Smooth muscle cell (in vitro differentiated cells): ENCODE data around the gene LRRC7. TPM values are rescaled to one million over a fixed set of nuclear protein-coding genes. Genes with fewer than 3 reads are reported as not detected.
"Not testable (repeated sequence)": the region's sequence is repeated elsewhere in the genome, so short reads cannot be mapped to it uniquely, and the experiment has no call there.

ENCODE experiments used
- DNase-seq: peaks from one replicate; lab custom pipeline; 2025; ENCODE audit not compliant: unreplicated experiment; lab: John Stamatoyannopoulos, UW
- H2AFZ ChIP-seq: fragments of 200-600 bp; sonication (generic); 2 replicates; pipeline ENCODE4 v1.6.0; 2016; ENCODE audit warnings: antibody characterized with exemption, low read depth, mild to moderate bottlenecking
- H3F3A ChIP-seq: fragments of 200-600 bp; sonication (generic); 2 replicates; pipeline ENCODE4 v1.6.0; 2017; ENCODE audit warnings: antibody characterized with exemption, low read depth
- H3K27ac ChIP-seq: fragments of 200-600 bp; sonication (generic); 2 replicates; pipeline ENCODE4 v1.5.1; 2016; ENCODE audit warnings: low read depth, mild to moderate bottlenecking
- H3K27me3 ChIP-seq: fragments of 200-600 bp; sonication (generic); 2 replicates; pipeline ENCODE4 v1.6.1; 2016; ENCODE audit warnings: low read depth, mild to moderate bottlenecking
- H3K36me3 ChIP-seq: fragments of 200-600 bp; sonication (generic); 2 replicates; pipeline ENCODE4 v1.5.1; 2016; ENCODE audit warnings: low read depth
- H3K4me1 ChIP-seq: fragments of 200-600 bp; sonication (generic); 2 replicates; pipeline ENCODE4 v1.5.1; 2016; ENCODE audit warnings: low read depth
- H3K4me2 ChIP-seq: fragments of 200-600 bp; sonication (generic); 2 replicates; pipeline ENCODE4 v1.6.0; 2016; ENCODE audit warnings: mild to moderate bottlenecking
- H3K4me3 ChIP-seq: fragments of 200-600 bp; sonication (generic); 2 replicates; pipeline ENCODE4 v1.5.1; 2016; ENCODE audit warnings: mild to moderate bottlenecking
- H3K79me2 ChIP-seq: fragments of 200-600 bp; sonication (generic); 2 replicates; pipeline ENCODE4 v1.6.0; 2016; ENCODE audit warnings: low read depth, mild to moderate bottlenecking
- H3K9ac ChIP-seq: fragments of 200-600 bp; sonication (generic); 2 replicates; pipeline ENCODE4 v1.6.0; 2016; ENCODE audit warnings: low read depth
- H3K9me3 ChIP-seq: fragments of 200-600 bp; sonication (generic); replicated peaks from 2 replicates; pipeline ENCODE4 v1.5.1; 2016; ENCODE audit warnings: low read depth
- H4K20me1 ChIP-seq: fragments of 200-600 bp; sonication (generic); 2 replicates; pipeline ENCODE4 v1.6.0; 2016; ENCODE audit warnings: low read depth
- WGBS: methylation state at CpG from one replicate; pipeline ENCODE4 v1.1.7; 2016; ENCODE audit warnings: low lambda C conversion rate; 5-methylcytosine and 5-hydroxymethylcytosine counted together
- polyA plus RNA-seq: library from polyadenylated mRNA; unstranded; fragments of >200 nt; fragmentation: Nextera tagmentation; extraction: Ambion mirVana; gene quantifications from 2 replicates; pipeline ENCODE4 v1.2.1, GENCODE V29; 2016
- total RNA-seq: library from RNA; depleted of rRNA; stranded (reverse); fragments of >200 nt; gene quantifications from 2 replicates; pipeline ENCODE4 v1.2.3, GENCODE V29; 2014
- TF ChIP-seq, protein P1 (sequence below): fragments of 200-600 bp; sonication (generic); IDR thresholded peaks from 2 replicates; pipeline ENCODE4 v1.5.1; 2017; ENCODE audit warnings: borderline replicate concordance, mild to moderate bottlenecking, antibody characterized with exemption; ENCODE audit not compliant: insufficient read depth, poor library complexity, severe bottlenecking

The LRRC7 gene
- total and polyA plus RNA-seq, 2 experiments from 2014 or later: 0.04 to 0.06 TPM

DNA sequence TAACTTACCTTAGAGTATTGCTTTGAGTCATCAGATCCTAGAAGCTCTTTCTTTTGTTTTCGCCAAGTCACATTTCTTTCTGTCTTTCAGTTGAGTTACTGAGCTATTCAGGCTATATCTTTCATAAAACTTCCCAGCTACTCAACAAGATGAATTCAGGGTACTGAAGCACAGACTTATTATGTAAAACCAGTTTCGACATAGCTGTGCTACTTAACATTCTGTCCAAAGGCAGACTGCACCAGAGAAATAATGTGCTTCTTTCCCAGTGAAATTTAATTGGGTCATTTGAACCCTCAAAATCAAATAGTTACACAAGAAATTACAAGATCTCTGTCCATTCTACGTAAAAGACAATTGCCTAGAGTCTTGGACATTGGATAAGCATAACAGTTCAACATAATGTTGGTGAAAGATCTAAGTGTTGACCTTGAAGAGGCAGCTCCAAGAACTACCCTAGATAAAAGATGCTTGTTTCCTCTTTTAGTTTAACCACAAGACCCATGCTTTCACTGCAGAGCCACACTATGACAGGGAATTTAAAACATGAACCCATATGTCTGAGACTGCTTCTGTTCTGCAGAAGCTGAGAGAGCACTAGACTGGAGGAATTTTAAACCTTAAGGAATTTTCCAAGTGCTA is 474.5 kb downstream of the LRRC7 start:
- no peaks in the 10 kb centered on the region for H3K36me3 ChIP-seq
- no peaks in the 10 kb centered on the region for H3K9me3 ChIP-seq
- no peak overlapping the region for H3K4me3 ChIP-seq
- H3K4me1 ChIP-seq: no peaks in the 10 kb centered on the region
- peaks cover 5% of the 10 kb centered on the region for H3F3A ChIP-seq
- TF ChIP-seq, protein P1, sequence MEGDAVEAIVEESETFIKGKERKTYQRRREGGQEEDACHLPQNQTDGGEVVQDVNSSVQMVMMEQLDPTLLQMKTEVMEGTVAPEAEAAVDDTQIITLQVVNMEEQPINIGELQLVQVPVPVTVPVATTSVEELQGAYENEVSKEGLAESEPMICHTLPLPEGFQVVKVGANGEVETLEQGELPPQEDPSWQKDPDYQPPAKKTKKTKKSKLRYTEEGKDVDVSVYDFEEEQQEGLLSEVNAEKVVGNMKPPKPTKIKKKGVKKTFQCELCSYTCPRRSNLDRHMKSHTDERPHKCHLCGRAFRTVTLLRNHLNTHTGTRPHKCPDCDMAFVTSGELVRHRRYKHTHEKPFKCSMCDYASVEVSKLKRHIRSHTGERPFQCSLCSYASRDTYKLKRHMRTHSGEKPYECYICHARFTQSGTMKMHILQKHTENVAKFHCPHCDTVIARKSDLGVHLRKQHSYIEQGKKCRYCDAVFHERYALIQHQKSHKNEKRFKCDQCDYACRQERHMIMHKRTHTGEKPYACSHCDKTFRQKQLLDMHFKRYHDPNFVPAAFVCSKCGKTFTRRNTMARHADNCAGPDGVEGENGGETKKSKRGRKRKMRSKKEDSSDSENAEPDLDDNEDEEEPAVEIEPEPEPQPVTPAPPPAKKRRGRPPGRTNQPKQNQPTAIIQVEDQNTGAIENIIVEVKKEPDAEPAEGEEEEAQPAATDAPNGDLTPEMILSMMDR: no peak
- H4K20me1 ChIP-seq: no peaks in the 10 kb centered on the region
- no peak overlapping the region for H3K4me2 ChIP-seq
- no peak overlapping the region for H3K27ac ChIP-seq
- no peaks in the 10 kb centered on the region for H3K27me3 ChIP-seq
- H3K9ac ChIP-seq: no peak overlapping the region
- no peaks in the 10 kb centered on the region for H3K79me2 ChIP-seq
- H2AFZ ChIP-seq: no peak overlapping the region
- no peak for DNase-seq
- WGBS: 95% methylated on average over 3 of the region's 3 CpGs

DNA sequence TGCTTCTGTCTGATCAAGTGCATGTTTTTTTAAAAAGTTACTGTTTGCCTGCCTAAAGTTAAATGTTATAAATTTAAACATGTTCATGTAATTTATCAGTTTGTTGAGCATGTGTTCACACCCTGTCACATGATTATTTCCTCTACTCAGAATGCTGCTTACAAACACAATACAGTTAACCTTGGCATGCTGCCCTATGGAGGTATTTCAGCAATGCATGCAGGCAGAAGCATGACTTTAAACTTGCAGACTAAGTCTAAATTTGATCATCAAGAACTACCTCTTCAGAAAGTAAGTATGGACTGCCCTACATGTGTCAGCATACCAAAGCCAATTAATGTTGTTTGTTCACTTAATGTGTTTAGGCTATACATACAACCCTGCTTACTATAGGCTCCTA is 476.1 kb downstream of the LRRC7 start:
- no peak overlapping the region for H3K27ac ChIP-seq
- H3K36me3 ChIP-seq: no peaks in the 10 kb centered on the region
- no peak overlapping the region for H2AFZ ChIP-seq
- no peaks in the 10 kb centered on the region for H4K20me1 ChIP-seq
- no peaks in the 10 kb centered on the region for H3K79me2 ChIP-seq
- H3F3A ChIP-seq: peaks cover 5% of the 10 kb centered on the region
- no peaks in the 10 kb centered on the region for H3K4me1 ChIP-seq
- no peaks in the 10 kb centered on the region for H3K9me3 ChIP-seq
- TF ChIP-seq, protein P1: no peak
- H3K4me3 ChIP-seq: no peak overlapping the region
- H3K4me2 ChIP-seq: no peak overlapping the region
- no peaks in the 10 kb centered on the region for H3K27me3 ChIP-seq
- H3K9ac ChIP-seq: no peak overlapping the region
- no peak for DNase-seq

DNA sequence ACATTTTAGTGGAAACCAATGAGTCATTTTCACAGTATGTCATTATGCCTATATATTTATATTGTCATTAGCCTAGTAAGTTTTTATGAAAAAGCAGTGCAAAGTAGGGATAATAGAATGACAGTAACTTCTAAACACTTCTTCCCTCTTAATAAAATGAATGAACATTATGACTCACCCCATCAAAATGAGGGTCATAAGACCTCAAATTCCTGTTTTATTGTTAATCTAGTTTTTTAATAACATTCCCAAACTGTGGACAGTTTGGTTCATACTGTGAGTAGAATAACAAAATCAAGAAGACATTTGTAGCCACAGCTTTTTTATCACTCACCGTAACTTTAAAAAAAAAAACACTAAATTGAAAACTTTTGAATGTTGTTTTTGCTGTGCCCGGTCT is 477.1 kb downstream of the LRRC7 start:
- H3K36me3 ChIP-seq: no peaks in the 10 kb centered on the region
- H3K4me1 ChIP-seq: no peaks in the 10 kb centered on the region
- H3K79me2 ChIP-seq: no peaks in the 10 kb centered on the region
- H3K4me3 ChIP-seq: no peak overlapping the region
- peak overlapping the region; percentile 8 for H3K4me2 ChIP-seq
- H4K20me1 ChIP-seq: no peaks in the 10 kb centered on the region
- peaks cover 5% of the 10 kb centered on the region for H3F3A ChIP-seq
- H3K27ac ChIP-seq: no peak overlapping the region
- no peak for DNase-seq
- TF ChIP-seq, protein P1: no peak
- WGBS: 94% methylated on average over 2 of the region's 2 CpGs
- no peak overlapping the region for H2AFZ ChIP-seq
- H3K9me3 ChIP-seq: no peaks in the 10 kb centered on the region
- no peak overlapping the region for H3K9ac ChIP-seq
- no peaks in the 10 kb centered on the region for H3K27me3 ChIP-seq

DNA sequence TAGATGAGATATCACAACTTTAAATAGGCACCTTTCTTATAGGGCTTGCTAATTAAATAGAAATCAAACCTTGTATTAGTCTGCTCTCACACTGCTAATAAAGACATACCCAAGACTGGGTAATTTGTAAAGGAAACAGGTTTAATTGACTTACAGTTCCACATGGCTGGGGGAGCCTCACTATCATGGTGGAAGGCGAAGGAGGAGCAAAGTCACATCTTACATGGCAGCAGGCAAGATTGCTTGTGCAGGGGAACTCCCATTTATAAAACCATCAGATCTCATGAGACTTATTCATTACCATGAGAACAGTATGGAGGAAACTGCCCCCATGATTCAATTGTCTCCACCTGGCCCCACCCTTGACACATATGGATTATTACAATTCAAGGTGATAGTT is 477.9 kb downstream of the LRRC7 start:
- H3K4me1 ChIP-seq, H3K36me3 ChIP-seq, H3K27me3 ChIP-seq, H2AFZ ChIP-seq, H3K4me3 ChIP-seq, H4K20me1 ChIP-seq, H3K79me2 ChIP-seq, H3K4me2 ChIP-seq, H3K9ac ChIP-seq, H3K9me3 ChIP-seq, H3F3A ChIP-seq, DNase-seq, H3K27ac ChIP-seq: not testable (repeated sequence)
- 100% methylated on average over 1 of the region's 1 CpG for WGBS
